HG03354 (cell line): ENCODE results near the gene LPP.
A peak's percentile ranks its signal among the peaks of the same experiment; 100 is the strongest.

ENCODE experiments used
- ATAC-seq: cut with Tn5 transposase; IDR thresholded peaks from one replicate; pipeline ENCODE4 v1.9.1; 2021; ENCODE audit warnings: mild to moderate bottlenecking; ENCODE audit not compliant: unreplicated experiment, poor library complexity, severe bottlenecking

Gene LPP

DNA sequence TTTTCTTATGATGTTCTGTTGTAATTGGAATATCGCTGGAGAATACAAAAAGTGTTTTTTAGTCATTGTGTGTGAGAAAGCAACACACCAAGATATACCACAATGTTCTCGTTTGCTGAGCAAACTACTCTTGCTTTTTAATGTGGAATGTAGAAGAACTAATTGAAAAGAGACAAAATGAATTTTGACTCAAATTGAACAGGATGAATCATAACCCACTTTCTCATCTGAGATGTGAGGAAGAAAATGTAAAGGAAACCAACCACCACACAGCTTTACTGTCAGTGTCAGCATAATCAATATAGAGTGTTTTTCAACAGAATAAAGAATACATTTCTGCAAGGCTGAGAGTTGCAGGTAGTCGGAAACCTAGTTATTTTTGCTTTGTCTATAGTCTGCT is 569.0 kb downstream of the LPP start:
- no peak for ATAC-seq

DNA sequence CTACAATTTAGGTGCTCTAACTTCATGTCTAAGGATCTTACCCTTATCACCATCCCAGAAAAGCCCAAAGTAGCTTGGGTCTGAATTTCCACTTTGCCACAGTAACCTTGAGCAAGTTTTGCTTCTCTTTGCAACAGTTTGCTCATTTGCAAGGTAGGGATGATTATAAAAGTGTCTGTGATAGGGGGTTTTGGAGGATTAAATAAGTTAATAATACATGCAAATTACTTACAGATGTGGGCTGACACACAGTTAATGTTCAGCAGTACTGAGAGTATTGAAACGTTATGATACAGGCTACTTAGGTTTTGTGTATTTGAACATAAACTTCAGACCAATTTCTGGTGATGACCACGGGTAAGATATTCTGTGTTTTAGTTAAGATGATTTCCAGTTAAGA is 573.1 kb downstream of the LPP start:
- peak; percentile 71 for ATAC-seq

DNA sequence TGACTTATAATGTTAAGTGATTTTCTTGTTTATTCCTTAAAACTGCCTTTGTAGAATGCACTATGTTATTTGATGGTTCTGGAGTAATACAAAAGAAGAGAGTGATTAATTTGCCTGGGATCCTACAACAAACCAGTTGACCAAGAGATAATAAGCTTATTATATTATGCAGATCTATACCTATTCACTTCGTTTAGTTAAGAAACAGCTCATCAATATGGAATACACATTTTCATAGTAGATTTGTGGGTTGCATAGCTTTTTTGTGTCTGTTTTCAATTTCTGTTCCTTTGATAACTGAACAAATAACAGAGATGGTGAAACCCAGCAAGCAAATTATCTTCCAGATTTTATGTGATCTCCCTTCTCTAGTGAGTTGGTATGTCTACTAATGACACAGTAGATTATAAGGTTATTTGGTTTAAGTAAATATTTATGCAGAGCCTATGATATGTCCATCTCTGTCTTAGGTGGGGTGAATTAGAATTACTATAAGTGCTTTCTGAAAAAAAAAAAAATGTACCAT is 574.5 kb downstream of the LPP start:
- no peak for ATAC-seq

DNA sequence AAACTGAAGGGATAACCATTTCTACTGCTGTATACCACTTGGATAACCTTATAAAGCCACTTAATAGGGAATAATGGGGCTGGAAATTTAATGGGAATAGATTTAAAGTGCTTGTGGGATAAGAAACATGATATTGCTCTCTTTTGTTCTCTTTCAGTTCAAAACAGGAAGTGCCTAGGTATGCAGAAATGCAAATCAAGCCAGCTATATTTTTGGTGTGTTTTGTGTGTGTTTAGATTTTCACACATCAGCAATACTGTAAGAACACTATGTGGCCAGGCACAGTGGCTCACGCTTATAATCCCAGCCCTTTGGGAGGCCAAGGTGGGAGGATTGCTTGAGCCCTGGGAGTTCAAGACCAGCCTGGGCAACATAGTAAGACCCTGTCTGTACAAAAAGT is 575.5 kb downstream of the LPP start:
- ATAC-seq, result no peak

DNA sequence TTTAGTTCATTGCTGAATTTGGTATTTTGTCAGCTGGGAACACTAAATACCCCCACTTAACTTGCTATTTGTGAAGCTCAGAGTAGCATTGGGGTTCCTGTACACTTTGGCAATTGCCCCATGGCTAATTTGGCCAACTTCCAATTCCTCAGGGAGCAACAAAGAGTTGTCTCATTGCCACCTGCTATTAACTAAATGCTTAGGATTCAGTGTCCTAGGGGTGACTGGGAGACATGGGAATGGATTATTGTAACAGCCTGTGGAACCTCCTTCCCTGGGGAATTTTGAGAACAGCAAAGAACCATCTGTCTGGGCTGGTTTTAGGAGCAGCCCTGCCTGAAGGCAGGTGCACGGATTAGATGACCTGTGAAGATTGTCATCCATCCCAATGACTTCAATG is 580.4 kb downstream of the LPP start:
- no peak for ATAC-seq

DNA sequence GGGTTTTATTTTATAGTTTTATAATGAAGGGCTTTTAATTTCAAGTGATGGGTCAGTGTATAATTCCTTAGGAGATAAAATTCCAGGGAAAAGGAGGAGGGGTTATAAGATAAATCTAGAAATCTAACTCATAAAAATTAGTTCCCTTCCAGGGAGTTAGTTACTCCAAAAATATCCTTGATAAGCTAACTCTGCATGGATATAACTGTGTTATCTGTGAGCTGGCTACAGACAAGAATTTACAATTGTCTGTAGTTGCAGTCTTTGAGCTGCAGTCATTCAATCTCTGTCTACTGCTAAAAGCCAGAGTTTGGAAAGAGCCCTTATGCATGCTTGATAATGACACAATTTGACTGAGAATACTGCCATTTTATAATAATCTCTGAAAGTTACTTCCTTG is 585.6 kb downstream of the LPP start:
- ATAC-seq, result no peak

DNA sequence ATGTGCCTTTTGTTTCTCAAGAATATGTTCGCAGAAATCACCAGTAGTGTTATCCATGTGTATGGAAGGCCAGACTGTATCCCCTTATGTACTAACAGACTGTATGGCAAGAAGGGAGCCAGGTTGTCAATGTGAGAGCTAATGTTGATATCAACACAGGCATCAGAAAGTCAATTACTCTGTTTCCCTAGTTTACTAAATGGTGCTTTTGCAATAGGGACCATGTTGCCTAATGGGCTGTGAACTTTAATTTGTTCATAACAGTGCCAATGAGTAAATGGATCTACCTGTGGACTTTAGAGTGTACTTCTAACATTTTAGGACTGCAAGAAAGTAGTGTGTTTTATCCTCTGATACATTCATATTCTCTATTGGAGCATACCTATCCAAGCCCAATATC is 586.1 kb downstream of the LPP start:
- no peak for ATAC-seq

DNA sequence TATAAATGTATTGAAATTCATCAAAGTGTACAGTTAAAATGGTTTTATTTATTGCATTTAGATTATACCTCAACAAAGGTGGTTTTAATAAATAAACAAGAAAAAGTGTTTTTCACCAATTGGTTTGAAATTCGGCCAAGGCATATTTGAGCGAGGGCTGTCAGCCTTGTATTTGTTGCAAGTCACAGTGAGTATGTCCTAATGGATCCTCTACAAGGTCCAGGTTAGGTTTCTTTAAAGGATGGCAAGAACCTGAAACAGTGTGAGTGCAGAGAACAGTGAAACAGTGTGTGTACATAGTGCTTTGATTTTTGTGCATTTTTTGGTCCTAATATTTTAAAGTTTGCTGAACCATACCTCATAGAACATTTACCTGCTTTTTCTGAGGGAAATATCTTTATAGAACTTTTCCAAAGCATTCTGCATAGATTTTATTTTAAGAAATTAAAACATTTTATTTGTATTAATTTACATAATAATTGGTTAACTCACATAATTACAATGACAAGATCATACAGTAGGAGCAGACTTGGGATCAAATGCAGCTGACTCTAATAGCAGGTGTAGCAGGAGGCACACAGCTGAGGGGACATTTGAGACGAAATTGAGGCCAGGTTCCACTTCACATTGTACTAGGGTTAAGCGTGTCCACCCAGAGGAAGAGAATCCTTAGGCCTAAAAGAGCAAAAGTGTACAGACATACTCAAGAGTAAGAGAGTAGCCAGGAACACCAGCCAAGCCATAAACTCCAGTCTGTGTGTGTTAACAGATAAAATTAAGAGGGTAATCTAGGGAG is 589.0 kb downstream of the LPP start:
- no peak for ATAC-seq

DNA sequence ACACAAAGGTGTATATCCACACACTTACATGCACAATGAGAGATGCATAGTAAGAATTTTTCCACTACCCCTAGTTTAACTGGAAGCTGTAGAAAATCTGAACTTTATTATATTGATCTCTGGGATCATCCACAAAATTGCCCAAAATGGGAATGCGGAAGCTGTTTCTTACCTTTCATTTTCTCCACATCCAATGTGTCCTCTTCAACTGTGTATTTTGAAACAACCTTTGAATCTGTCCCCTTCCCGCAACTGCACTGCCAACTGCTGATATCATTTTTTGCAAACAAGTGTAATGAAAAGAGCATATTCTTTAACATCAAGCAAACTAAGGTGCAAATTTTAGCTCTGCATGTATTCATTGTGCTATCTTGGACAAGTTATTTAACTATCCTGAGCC is 590.2 kb downstream of the LPP start:
- ATAC-seq, result no peak

DNA sequence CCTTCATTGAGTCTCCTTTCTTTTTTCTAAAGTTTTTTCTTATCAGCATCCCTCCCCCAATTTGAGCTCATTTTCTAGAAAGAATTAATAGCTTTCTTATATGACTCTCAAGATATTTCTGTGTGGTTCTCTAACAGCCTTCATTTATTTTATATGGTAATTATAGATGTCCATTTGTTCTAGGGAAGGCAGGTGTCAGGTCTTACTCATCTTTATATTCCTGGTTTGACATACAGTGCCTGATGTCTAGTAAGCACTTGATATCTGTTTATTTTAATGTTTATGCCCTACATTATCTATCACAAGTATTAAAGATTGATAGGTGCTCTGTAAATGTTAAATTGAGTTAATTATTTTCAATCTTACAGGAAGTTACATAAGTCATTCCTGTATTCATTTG is 591.1 kb downstream of the LPP start:
- ATAC-seq, result no peak

DNA sequence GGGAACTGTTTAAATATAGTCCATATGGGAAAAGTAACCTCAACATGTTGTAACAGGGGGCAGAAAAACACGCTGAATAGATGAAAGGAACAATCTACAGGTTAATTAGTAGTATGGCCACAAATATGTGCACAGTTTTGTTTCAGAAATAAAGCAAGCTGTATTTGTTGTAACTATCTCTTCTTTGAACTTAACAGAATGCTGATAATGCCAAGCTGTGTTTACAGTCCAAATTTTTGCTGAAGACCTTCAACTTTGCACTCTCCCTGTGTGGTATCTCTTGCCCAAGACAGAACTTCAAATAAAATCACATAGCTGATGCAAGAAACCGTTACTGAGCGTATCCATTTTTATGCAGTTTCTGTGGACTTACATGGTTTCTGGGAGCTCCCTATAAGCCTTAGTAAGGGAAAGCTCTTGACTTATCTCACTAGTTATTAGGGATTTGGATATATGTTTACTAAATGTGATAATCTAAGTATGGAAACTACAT is 592.4 kb downstream of the LPP start:
- ATAC-seq, result no peak

DNA sequence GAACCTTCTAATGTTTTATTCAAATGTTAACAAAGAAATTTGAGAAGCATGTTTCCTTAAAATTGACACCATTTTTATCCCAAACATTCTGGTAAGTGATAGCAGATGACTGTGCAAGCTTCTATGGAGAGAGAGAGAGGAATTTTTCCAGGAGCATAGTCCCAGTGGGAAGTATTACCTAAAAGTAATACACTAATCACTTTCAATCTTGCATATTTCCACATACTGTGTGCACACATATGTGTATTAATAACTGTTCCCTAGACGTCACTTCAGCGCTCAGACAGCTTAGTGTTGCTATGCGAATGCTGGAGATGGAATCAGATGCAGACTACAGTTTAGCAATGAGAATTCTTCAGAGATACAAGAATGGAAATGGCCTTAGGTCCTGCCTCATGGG is 593.5 kb downstream of the LPP start:
- ATAC-seq, result no peak

DNA sequence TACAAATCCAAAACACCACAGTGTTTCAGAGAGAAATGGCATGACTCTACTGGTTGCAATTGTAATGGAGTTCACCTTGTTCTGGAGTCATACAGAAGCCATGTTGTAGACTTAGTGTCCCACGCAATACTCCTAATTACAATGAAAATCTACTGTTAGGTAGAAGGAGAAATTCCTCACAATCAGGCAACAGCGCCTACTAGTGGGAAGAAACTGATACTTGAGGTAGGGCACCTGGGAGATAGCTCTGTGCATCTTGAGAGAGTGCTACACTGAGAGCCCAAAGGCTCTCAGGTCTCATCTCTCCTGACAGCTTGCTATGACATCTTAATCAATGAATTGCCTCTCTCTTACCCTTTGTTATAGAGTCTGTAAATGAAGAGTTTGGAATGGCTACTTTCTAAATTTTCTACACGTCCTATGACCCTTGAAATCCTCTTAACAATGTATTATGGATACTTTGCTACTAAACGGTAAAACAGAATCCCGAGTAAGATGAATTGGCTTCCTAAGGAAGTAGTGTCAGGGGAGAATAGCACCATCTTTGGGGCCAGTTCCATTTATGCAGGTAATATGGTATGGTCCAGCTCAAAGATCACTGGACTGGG is 595.2 kb downstream of the LPP start:
- peak; percentile 48 for ATAC-seq

DNA sequence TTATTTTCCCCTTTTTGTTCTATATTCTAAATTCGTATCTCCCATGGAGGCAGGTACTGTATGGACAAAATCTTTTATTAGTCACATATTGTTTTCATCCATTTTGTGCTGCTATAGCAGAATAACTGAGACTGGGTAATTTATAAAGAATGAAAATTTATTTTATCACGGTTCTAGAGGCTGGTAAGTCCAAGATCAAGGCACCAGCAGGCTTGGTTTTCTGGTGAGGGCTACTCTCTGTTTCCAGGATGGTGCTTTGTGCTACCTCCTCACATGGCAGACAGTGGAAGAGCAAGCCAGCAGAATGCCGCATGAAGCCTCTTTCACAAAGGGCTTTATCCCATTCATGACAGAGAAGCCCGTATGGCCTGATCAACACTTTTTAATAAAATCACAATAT is 595.9 kb downstream of the LPP start:
- ATAC-seq, result no peak

DNA sequence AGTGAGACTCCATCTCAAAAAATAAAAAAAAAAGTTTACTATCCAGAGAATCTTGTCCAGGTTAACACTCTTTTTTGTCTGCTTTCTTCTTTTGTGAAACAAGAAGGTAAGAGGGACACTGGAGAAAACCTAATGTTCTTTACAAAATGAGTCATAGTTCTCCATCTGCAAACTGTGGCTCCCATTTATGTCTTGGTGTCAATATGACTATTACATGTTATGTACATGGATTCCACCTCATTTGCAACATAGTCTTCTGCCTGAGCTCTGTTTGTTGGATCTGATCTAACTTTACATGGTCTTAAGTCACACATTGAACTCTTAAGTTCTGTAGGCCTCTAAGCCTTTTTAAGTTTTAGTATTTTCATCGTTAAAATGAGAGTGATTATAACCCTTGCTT is 596.7 kb downstream of the LPP start:
- ATAC-seq, result no peak

DNA sequence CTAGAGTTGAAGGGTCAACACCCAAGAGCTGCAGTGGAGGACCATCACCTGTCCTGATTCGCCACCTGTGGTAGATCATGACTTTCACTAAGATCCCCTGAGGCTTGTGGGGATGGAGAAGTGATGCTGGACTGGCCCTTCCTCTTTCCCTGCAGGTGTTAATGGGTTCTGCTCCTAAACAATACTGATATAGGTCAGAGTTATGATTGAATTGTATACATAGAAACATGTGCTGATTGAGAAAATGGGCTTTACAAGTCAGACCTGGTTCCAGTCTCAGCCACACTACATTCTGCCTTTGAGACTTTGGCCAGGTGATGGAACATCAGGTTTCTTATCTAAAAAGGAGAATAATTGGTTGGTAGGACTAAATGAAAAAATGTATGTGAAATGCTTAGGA is 598.9 kb downstream of the LPP start:
- ATAC-seq, result peak; percentile 41

DNA sequence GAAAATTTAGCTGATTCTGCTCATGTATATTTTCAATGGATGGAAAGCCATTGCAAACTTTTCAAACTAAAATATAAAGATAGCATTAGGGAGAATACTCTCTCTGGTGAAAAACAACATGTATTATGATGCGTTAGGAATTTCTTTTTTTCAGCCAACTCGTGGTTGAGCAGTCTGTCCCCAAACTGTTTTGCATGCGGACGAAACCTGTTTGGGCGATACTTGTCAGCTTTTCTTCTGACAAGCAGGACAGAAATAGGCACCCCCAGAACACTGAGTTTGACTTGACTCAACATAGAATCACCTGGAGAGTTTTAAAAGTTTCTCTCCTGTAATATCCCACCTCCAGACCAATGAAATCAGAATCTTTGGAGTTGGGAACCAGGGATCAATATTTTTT is 600.3 kb downstream of the LPP start:
- ATAC-seq, result peak; percentile 69

DNA sequence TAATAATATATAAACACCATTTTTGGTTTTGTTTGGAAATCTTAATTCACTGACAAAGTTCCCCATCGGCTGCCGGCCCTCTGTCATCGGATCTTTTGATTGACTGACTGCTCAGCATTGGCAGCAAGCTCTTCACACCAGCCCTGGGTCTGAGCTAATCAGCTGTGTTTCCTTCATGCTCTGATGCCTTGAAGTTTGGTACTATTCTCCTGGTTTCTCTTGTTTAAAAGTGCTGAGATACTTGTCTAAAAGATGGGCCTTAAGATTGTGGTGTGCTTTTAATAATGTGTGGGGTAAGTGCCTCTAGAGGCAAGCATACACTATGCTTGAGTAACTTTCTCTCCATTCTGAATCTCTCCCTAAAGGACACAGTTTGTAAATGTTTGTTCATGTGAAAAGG is 602.3 kb downstream of the LPP start:
- no peak for ATAC-seq

DNA sequence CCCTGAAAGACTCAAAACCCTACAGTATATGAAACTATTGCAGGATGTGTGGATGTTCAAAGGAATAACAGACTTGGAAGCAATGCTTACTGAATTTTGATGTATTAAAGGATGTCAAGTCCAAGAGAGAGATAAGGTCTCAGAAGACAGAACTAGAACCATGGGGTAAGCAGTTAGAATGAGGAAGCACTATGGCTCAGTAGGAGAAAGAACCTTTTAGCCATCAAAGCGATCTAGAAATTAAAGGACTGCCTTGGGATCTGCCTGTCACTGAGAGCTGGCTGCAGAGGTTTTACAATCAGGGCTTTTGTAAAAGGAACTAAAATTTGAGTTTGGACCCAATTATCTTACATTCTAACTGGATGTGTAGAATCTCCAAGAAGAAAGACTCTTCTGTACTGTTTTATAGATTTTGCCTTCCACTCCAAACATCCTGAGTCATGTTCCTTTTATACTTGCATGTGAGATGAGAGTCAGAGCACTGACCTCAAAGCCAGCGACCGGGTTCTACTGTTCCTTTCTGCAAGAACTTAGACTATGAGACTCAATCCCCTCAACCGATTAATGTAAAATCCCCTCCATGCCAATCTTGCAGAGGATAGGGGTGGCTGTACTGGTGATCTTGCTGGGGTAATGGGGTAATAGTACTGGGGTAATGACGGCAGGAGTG is 605.5 kb downstream of the LPP start:
- ATAC-seq, result no peak

DNA sequence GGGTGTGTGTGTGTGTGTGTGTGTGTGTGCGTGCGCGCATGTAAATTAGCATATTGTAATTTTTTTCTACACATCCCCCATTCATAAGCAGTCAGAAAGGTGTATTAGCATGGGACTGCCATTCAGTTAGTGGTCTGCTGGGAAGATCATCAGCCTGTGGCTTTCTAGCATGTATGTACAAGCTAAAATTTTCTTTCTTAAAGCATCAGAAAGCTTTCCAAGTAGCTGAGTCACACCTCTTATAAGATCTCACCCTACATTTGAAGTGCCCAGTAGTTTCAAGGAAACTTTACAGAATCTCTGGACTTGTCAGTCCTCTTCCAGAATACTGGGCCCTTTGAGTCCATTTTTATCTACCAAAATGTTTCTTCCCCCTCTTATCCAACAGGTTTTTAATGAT is 606.5 kb downstream of the LPP start:
- ATAC-seq, result no peak

DNA sequence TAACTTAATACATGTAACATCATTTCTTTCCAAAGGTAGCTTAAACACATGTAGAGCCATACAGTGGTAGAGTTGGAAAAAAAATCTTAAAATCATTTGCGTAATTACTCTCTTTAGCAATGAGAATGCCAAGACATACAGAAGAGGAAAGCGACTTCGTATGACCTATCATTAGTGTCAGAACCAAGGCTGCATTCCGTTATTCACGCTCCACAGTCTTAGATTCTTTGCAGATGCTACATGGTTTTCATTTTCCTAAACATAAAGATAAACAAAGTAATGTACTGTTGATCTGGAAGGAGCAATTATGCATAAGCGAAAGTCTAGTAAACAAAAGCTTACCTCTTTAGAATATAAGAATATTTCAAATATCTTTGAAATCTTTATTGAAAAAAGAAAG is 607.5 kb downstream of the LPP start:
- ATAC-seq, result no peak
